Skeletal muscle satellite cell (primary cell): ENCODE measurements around the gene SURF1.
"Not testable (repeated sequence)": the region's sequence is repeated elsewhere in the genome, so short reads cannot be mapped to it uniquely, and the experiment has no call there.

Experiments
- H3K27me3 ChIP-seq: 2 replicates; pipeline ENCODE4 v1.7.0; 2013; ENCODE audit warnings: low read length; ENCODE audit not compliant: control insufficient read depth, insufficient read depth
- H3K36me3 ChIP-seq: 2 replicates; pipeline ENCODE4 v1.7.0; 2013; ENCODE audit warnings: mild to moderate bottlenecking, control low read depth, low read length; ENCODE audit not compliant: insufficient read depth
- H3K4me1 ChIP-seq: 2 replicates; pipeline ENCODE4 v1.7.0; 2013; ENCODE audit warnings: low read length; ENCODE audit not compliant: control insufficient read depth, insufficient read depth
- H3K4me2 ChIP-seq: 2 replicates; pipeline ENCODE4 v1.7.0; 2013; ENCODE audit warnings: mild to moderate bottlenecking, low read length
- H3K4me3 ChIP-seq: 2 replicates; pipeline ENCODE4 v1.7.0; 2013; ENCODE audit warnings: low read length
- H3K9ac ChIP-seq: 2 replicates; pipeline ENCODE4 v1.7.0; 2013; ENCODE audit warnings: mild to moderate bottlenecking, low read depth, low read length, moderate library complexity
- H3K9me3 ChIP-seq: replicated peaks from 2 replicates; pipeline ENCODE4 v1.7.0; 2013; ENCODE audit warnings: mild to moderate bottlenecking, control low read depth, low read length

SURF1 gene

DNA sequence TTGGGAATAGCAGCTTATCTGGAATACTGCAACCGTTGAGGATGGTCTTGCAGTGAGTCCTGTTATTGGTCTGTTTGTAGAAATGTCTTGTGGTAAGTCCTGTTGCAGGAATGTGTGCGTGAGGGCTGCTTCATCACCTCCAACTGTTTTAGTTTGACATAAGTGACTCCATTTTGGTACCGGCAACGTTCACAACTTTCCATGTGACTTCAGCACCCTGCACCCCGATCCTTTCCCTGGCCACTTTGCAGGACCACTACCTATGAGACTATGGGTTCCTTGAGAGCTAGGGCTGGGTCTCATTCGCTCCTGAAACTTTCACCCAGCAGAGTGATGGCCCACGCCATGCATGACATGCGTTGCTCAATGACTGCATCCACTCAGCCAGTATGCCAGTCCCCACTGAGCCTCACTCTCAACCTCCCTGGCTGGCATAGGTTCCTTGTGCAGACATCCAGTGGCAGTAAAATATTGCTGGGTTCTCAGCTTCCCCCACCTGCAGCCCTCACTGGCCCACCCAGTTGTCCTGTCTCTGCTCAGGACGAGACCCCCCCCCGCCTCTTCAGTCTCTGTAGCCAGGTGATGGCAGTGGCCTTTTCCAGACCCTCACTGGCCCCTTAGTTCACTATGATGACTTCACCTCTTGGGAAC is 28.3 kb downstream of the SURF1 start:
- H3K27me3 ChIP-seq, result no peaks in the 10 kb centered on the region
- H3K36me3 ChIP-seq, result peaks cover 28% of the 10 kb centered on the region
- H3K9ac ChIP-seq, result no peak overlapping the region
- no peaks in the 10 kb centered on the region for H3K9me3 ChIP-seq
- H3K4me2 ChIP-seq, result no peak overlapping the region
- H3K4me3 ChIP-seq, result no peak overlapping the region
- H3K4me1 ChIP-seq, result no peaks in the 10 kb centered on the region

DNA sequence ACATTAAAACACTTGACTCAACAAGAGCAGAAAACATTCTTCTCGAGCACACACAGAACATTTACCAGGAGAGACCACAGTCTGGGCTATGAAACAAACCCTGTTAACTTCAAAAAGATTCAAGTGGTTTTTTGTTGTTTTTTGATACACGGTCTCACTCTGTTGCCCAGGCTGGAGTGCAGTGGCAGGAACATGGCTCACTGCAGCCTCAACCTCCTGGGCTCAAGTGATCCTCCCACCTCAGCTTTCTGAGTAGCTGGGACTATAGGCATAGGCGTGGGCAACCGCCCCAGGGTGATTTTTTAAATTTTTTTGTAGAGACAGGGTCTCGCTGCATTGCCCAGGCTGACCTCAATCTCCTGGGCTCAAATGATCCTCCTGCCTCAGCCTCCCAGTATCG is 29.3 kb downstream of the SURF1 start:
- peaks cover 18% of the 10 kb centered on the region for H3K36me3 ChIP-seq
- H3K4me3 ChIP-seq, H3K27me3 ChIP-seq, H3K9me3 ChIP-seq, H3K4me1 ChIP-seq, H3K4me2 ChIP-seq, H3K9ac ChIP-seq: not testable (repeated sequence)

DNA sequence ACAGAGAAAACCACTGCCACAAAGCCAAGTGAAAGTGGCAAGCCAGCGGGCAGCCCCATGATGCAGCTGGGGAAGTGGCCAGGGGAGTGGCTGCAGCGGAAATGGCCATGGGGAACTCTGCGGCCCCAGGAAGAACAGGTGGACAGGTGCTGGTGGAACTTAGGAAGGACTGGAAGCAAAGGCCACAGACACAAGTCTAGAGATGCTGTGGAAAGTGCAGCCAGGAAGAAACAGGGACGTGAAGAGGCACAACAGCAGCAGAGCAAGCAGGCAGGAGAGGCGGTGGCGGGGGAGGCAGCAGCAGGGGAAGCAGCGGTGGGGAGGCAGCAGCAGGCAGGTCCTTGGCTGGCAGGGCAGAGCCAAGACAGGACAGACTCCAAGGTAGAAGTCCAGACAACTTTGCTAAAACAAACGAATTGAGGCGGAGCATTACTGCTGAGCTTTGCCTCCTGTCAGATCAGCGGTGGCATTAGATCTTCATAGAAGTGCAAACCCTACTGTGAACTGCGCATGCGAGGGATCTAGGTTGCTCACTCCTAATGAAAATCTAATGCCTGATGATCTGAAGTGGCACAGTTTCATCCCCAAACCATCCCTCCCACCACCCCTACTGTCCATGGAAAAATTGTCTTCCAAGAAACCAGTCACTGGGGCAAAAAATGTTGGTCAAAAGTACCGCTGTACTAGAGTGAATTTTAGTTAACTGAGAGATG is 32.1 kb downstream of the SURF1 start:
- Histone ChIP-seq H3K9ac (no peak overlapping the region), H3K27me3 (peaks cover 2% of the 10 kb centered on the region), H3K36me3 (no peaks in the 10 kb centered on the region), H3K4me3 (no peak overlapping the region), H3K4me1 (no peaks in the 10 kb centered on the region), H3K4me2 (no peak overlapping the region), H3K9me3 (no peaks in the 10 kb centered on the region)

DNA sequence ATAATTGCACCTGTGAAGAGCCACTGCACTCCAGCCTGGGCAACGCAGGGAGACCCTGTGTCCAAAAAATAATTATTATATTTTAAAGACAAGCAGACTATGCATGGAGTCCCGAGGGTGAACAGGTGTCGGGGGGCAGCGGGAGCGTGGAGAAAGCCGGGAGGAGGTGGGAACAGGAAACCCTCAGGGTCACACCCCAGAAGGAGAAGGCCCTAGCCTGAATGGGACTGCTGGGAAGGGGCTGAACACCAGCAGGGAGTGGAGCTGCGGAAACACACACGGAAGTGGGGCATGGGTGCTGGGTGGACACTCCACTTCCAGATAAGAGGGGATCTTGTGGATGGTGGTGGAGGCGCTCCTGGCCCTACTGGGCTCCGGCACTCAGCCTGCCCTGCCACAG is 33.1 kb downstream of the SURF1 start:
- H3K36me3 ChIP-seq, result no peaks in the 10 kb centered on the region
- H3K9ac ChIP-seq, result no peak overlapping the region
- H3K27me3 ChIP-seq, result peaks cover 2% of the 10 kb centered on the region
- H3K4me1 ChIP-seq, result no peaks in the 10 kb centered on the region
- no peak overlapping the region for H3K4me2 ChIP-seq
- H3K9me3 ChIP-seq, result no peaks in the 10 kb centered on the region
- no peak overlapping the region for H3K4me3 ChIP-seq

DNA sequence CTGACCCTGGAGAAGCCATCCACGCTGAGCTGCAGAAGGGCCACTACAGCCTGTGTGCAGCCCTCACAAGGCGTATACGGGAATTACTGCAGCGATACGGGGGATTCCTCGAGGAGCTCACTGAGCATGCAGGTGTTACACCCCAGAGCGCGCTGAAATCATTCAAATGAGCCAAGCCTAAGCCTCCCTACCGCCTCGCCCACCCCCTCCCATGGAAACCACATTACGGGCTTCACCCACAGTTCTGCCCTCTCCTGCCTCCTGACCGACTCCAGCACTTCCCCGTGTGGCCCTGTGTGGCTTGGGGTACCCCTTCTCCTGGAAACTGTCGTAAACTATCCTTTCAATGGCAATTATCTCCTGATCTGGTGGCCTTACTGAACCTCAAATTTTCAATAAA is 33.6 kb downstream of the SURF1 start:
- H3K9ac ChIP-seq, result no peak overlapping the region
- peaks cover 2% of the 10 kb centered on the region for H3K27me3 ChIP-seq
- H3K4me2 ChIP-seq, result no peak overlapping the region
- no peaks in the 10 kb centered on the region for H3K9me3 ChIP-seq
- no peaks in the 10 kb centered on the region for H3K36me3 ChIP-seq
- H3K4me3 ChIP-seq, result no peak overlapping the region
- H3K4me1 ChIP-seq, result no peaks in the 10 kb centered on the region

DNA sequence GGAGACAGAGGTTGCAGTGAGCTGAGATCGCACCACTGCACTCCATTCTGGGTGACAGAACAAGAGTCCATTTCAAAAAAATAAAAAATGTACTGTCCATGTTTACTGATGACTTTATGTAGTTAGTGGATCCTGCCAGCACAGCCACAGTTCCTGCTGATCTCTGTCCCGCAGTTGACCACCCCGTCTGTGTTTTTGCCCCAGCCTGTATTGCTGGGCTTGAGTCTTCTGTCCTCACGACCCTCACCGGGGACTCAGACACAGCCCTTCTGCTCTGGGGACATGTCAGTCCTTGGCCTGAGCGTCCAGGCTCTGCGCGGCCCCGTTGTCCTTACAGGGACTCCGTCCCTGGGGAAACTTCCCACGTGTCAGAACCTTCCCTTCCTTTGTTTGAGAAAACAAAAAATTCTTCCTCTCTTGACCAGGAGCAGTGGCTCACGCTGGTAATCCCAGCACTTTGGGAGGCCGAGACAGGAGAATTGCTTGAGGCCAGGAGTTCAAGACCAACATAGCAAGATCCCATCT is 34.8 kb downstream of the SURF1 start:
- no peaks in the 10 kb centered on the region for H3K36me3 ChIP-seq
- H3K4me2 ChIP-seq, result no peak overlapping the region
- H3K27me3 ChIP-seq, result peaks cover 5% of the 10 kb centered on the region
- no peak overlapping the region for H3K4me3 ChIP-seq
- no peak overlapping the region for H3K9ac ChIP-seq
- no peaks in the 10 kb centered on the region for H3K4me1 ChIP-seq
- no peaks in the 10 kb centered on the region for H3K9me3 ChIP-seq

DNA sequence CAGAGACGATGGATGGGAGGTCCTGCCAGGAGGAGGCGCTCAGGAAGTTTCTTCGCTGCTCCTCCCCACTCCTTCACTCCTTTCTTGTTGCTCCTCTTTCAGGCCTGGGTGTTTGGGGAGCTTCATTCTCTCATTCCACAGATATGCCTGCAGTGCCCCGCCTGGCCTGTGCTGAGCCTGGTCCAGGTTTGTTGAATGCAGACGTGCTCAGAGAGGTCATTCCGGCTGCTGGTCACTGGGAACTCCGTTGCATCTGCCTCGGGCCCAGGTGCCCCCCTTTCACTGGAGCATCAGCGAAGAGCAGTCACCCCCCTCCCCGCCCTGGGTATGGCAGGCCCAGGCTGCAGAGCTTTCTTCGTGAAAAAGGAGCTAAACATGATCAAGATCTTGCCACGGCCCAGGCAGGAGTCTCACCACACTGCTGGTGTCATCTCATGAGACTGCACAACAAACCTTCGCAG is 35.8 kb downstream of the SURF1 start:
- Histone ChIP-seq H3K4me3 (no peak overlapping the region), H3K9ac (no peak overlapping the region), H3K9me3 (no peaks in the 10 kb centered on the region), H3K36me3 (no peaks in the 10 kb centered on the region), H3K4me2 (no peak overlapping the region), H3K4me1 (no peaks in the 10 kb centered on the region), H3K27me3 (peaks cover 5% of the 10 kb centered on the region)

DNA sequence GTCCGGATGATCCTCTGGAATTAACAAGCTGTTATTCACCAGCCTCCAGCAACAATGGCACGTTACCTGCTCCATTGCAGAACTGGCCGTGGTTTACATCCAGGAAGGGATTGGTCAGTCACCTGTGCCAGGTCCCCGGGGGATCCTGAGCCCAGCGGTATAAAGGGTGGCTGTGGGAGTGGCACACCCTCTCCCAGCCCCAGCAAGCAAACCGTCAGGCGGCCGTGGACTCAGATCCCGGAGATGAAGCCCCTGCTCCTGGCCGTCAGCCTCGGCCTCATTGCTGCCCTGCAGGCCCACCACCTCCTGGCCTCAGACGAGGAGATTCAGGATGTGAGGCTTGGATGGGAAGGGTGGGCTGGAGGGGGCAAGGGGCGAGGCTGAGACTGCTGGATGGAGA is 38.7 kb downstream of the SURF1 start:
- not testable (repeated sequence) for H3K9me3 ChIP-seq, H3K4me3 ChIP-seq, H3K4me2 ChIP-seq

DNA sequence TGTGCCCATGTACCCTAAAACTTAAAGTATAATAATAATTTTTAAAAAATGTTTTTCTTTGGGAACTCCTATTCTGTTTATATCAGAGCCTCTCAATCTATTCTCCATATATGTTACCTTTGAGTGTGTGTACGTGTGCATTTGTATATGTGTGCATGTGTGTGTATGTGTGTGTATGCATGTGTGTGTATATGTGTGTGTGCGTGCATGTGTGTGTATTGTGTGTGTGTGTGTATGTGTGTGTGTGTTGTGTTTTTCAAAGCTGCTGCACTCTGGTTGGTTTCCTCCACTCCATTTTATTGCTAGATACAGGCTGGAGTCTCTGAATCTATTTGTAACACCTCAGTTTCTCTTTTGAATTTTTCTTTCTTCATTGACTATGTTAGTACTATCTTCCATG is 40.3 kb downstream of the SURF1 start:
- no peak overlapping the region for H3K9ac ChIP-seq
- H3K27me3 ChIP-seq, result peaks cover 5% of the 10 kb centered on the region
- no peaks in the 10 kb centered on the region for H3K4me1 ChIP-seq
- H3K4me2 ChIP-seq, result no peak overlapping the region
- H3K9me3 ChIP-seq, result no peaks in the 10 kb centered on the region
- no peak overlapping the region for H3K4me3 ChIP-seq
- no peaks in the 10 kb centered on the region for H3K36me3 ChIP-seq

More for the DNA sequence above, 38.7 kb downstream of the SURF1 start:
- not testable (repeated sequence) for H3K36me3 ChIP-seq, H3K27me3 ChIP-seq, H3K9ac ChIP-seq, H3K4me1 ChIP-seq

DNA sequence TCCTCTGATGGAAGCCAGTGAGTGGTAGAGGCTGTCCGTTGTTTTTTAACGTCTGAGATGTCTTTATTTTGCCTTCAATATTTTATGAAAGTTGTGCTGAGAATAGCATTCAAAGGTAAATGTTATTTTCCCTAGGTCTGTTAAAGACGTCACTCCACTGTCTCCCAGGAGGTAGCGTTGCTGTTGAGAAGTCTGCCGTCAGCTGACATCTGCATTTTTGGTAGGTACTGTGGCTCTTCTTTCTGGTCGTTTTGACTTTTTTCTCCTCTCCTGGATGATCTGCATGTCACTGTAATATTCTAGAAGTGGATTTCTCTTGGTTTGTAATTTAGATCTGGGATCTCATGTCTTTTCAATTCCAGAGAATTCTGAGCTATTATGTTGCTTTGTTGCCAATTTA is 46.7 kb downstream of the SURF1 start:
- no peak overlapping the region for H3K9ac ChIP-seq
- no peaks in the 10 kb centered on the region for H3K9me3 ChIP-seq
- H3K4me3 ChIP-seq, result no peak overlapping the region
- no peaks in the 10 kb centered on the region for H3K36me3 ChIP-seq
- H3K4me1 ChIP-seq, result no peaks in the 10 kb centered on the region
- H3K4me2 ChIP-seq, result no peak overlapping the region
- H3K27me3 ChIP-seq, result peaks cover 24% of the 10 kb centered on the region

DNA sequence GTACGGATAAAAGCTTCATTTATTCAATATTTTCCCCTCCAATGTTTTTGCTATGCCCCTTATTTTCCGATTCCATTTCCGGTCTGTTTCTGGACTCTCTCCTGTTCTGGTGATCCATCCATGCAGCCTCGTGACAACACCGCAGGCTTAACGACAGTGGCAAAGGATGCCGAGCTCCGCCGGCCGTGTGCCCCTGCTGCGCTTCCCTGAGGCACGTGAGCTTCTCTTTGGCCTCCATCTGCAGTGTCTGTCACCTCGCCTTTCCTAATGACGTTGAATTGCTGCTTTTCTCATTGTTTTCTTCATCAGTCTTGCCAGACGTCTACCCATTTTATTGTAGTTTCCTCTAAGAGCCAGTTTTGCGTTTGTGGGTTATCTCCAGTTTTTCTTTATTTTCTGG is 49.0 kb downstream of the SURF1 start:
- H3K9ac ChIP-seq, result no peak overlapping the region
- no peaks in the 10 kb centered on the region for H3K4me1 ChIP-seq
- H3K4me2 ChIP-seq, result no peak overlapping the region
- H3K4me3 ChIP-seq, result no peak overlapping the region
- peaks cover 28% of the 10 kb centered on the region for H3K27me3 ChIP-seq
- H3K36me3 ChIP-seq, result no peaks in the 10 kb centered on the region
- no peaks in the 10 kb centered on the region for H3K9me3 ChIP-seq
